DND-41 (cell line): ENCODE measurements around the gene FAM124B.

Experiments used
- ATAC-seq: fragments of 200-7000 bp; cut with Tn5 transposase; 3 replicates; pipeline ENCODE4 v1.9.1; 2021; ENCODE audit warnings: low read depth; ENCODE audit not compliant: insufficient read depth
- DNase-seq: peaks from one replicate; pipeline ENCODE4 v3.0.0-alpha.2; 2020
- H2AFZ ChIP-seq: 2 replicates; pipeline ENCODE4 v1.6.0; 2012; ENCODE audit warnings: low read depth, low read length
- H3K27ac ChIP-seq: 2 replicates; pipeline ENCODE4 v1.5.1; 2012; ENCODE audit warnings: low read length, inconsistent platforms
- H3K27me3 ChIP-seq: fragments of 200-600 bp; sonication (generic); 2 replicates; pipeline ENCODE4 v1.6.0; 2012; ENCODE audit warnings: low read length, mild to moderate bottlenecking, inconsistent platforms; ENCODE audit not compliant: insufficient read depth, poor library complexity
- H3K36me3 ChIP-seq: 2 replicates; pipeline ENCODE4 v1.5.1; 2012; ENCODE audit warnings: low read length, inconsistent platforms; ENCODE audit not compliant: insufficient read depth
- H3K4me1 ChIP-seq: 2 replicates; pipeline ENCODE4 v1.5.1; 2012; ENCODE audit warnings: mild to moderate bottlenecking, low read length; ENCODE audit not compliant: insufficient read depth
- H3K4me2 ChIP-seq: 2 replicates; pipeline ENCODE4 v1.6.0; 2012; ENCODE audit warnings: mild to moderate bottlenecking, moderate library complexity, low read length, inconsistent platforms; ENCODE audit not compliant: insufficient read depth
- H3K4me3 ChIP-seq, 2 experiments: fragments of 200-600 bp in 1 of 2; shearing (Covaris generic) in 1 of 2; 2 replicates each; pipeline ENCODE4 v1.5.1; 2012 to 2016; ENCODE audit warnings: inconsistent platforms in 2 of 2, low read length in 2 of 2, mild to moderate bottlenecking in 2 of 2, low read depth in 1 of 2, moderate library complexity in 1 of 2
- H3K79me2 ChIP-seq: 2 replicates; pipeline ENCODE4 v1.6.0; 2012; ENCODE audit warnings: low read length, inconsistent platforms; ENCODE audit not compliant: insufficient read depth
- H3K9ac ChIP-seq: 2 replicates; pipeline ENCODE4 v1.6.0; 2012; ENCODE audit warnings: low read depth, mild to moderate bottlenecking, inconsistent platforms, low read length, moderate library complexity
- H3K9me3 ChIP-seq: 2 replicates; pipeline ENCODE4 v1.5.1; 2012; ENCODE audit warnings: low read length, moderate library complexity, mild to moderate bottlenecking, inconsistent platforms; ENCODE audit not compliant: insufficient read depth, severe bottlenecking
- H4K20me1 ChIP-seq: 2 replicates; pipeline ENCODE4 v1.6.0; 2012; ENCODE audit warnings: low read length; ENCODE audit not compliant: insufficient read depth
- CTCF ChIP-seq: IDR thresholded peaks from 2 replicates; pipeline ENCODE4 v1.5.1; 2012; ENCODE audit warnings: borderline replicate concordance, low read length, moderate library complexity, mild to moderate bottlenecking; ENCODE audit not compliant: poor library complexity, severe bottlenecking; ENCODE audit errors: extremely low read depth
- EZH2 ChIP-seq: IDR thresholded peaks from 3 replicates; pipeline ENCODE4 v1.6.1; 2012; ENCODE audit warnings: borderline replicate concordance, low read depth, mild to moderate bottlenecking, moderate library complexity, low read length, inconsistent platforms; ENCODE audit not compliant: severe bottlenecking

FAM124B gene

DNA sequence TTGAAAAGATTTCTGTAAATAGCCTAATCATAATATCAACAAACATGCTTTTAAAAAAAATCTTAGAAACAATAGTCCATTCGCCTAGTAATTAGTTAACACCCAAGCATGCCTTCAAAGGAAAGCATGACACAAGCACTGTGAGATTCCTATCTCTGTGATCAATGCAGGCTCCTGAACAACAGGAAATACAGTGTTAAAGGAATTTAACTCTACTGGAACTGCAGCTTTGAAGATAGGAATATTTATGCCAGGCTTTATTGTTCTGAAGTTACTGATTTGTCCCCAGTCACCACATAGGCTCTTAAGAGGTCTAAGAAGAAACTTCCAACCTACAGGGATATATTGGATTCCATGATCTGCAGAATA is 15.4 kb upstream of the FAM124B start:
- Histone ChIP-seq H3K4me3 (no peak overlapping the region), H3K4me2 (no peak overlapping the region), H3K27ac (no peak overlapping the region), H3K36me3 (no peaks in the 10 kb centered on the region), H3K27me3 (no peaks in the 10 kb centered on the region), H3K4me1 (no peaks in the 10 kb centered on the region), H2AFZ (no peak overlapping the region), H4K20me1 (no peaks in the 10 kb centered on the region), H3K79me2 (no peaks in the 10 kb centered on the region), H3K9me3 (no peaks in the 10 kb centered on the region), H3K9ac (no peak overlapping the region)
- ATAC-seq (no peak), DNase-seq (no peak)
- TF ChIP-seq CTCF: no peak
- no peak for TF ChIP-seq EZH2

- no peaks in the 10 kb centered on the region for H3K27me3 ChIP-seq
- H3K79me2 ChIP-seq: no peaks in the 10 kb centered on the region
- no peak overlapping the region for H3K27ac ChIP-seq
- H2AFZ ChIP-seq: no peak overlapping the region
- no peak overlapping the region for H3K4me2 ChIP-seq
- no peaks in the 10 kb centered on the region for H4K20me1 ChIP-seq
- H3K36me3 ChIP-seq: no peaks in the 10 kb centered on the region
- H3K9ac ChIP-seq: no peak overlapping the region
- no peak for ATAC-seq
- H3K9me3 ChIP-seq: no peaks in the 10 kb centered on the region
- TF ChIP-seq CTCF: no peak
- TF ChIP-seq EZH2: no peak
- no peak for DNase-seq
- no peaks in the 10 kb centered on the region for H3K4me1 ChIP-seq
- no peak overlapping the region for H3K4me3 ChIP-seq
Observed at GRCh38 chr2:224416656-224417360, 14.9 kb upstream of the FAM124B start.

DNA sequence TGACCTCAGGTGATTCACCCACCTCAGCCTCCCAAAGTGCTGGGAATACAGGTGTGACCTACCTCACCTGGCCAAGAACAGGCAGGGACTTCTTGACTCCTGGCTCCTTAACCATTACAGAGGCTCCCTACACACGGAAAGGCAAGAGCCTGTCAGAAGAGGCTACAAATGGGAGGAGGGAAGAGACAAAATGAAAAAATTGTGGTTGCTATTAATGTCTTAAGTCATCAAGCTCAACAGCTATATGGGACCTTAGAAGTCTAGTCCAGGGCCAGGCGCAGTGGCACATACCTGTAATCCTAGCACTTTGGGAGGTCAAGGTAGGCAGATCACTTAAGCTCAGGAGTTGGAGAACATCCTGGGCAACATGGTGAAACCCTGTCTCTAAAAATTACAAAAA is 11.5 kb upstream of the FAM124B start:
- Histone ChIP-seq H3K27me3 (peaks cover 3% of the 10 kb centered on the region), H3K36me3 (no peaks in the 10 kb centered on the region), H2AFZ (no peak overlapping the region), H3K4me2 (no peak overlapping the region), H3K27ac (no peak overlapping the region), H3K79me2 (no peaks in the 10 kb centered on the region), H4K20me1 (no peaks in the 10 kb centered on the region), H3K9ac (no peak overlapping the region), H3K9me3 (no peaks in the 10 kb centered on the region), H3K4me1 (no peaks in the 10 kb centered on the region), H3K4me3 (no peak overlapping the region)
- ATAC-seq: no peak
- no peak for TF ChIP-seq EZH2
- TF ChIP-seq CTCF: no peak
- DNase-seq: no peak
